GM21825 (cell line): ENCODE measurements around the gene CIRBP.

Experiments used
- ATAC-seq: cut with Tn5 transposase; IDR thresholded peaks from one replicate; pipeline ENCODE4 v1.9.1; 2021; ENCODE audit warnings: mild to moderate bottlenecking, moderate library complexity; ENCODE audit not compliant: unreplicated experiment

CIRBP gene

DNA sequence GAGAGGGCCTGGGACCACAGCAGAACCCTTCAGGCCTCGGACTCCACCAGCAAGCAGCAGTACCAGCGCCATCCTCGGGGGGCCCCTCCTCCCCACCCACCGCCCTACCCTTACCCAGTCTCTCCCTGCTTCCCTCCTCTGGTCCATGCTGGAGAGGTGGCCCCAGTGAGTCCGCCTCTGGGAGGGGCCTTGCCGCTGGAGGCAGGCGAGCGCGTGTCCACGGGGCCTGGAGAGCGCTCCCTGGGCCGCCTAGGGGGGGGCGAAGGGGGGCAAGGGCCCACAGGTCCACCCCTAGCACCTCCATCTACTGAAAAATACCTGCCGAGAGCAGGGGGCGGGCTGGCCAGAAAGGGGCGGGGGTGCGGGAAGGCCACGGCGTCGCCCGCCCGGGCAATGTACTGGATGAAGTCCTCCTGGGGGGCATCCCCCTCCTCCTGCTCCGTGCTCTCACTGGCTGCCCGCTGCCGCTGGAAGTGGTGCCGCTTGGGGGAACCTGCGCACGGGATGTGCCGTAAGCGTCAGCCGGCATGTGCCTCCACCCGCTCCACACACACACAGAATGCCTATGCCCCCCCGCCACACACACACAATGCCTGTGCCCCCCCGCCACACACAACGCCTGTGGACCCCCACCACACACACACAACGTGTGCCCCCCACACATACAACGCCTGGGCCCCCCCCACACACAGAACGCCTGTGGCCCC lies 38.2 kb upstream of the CIRBP start:
- ATAC-seq = no peak

DNA sequence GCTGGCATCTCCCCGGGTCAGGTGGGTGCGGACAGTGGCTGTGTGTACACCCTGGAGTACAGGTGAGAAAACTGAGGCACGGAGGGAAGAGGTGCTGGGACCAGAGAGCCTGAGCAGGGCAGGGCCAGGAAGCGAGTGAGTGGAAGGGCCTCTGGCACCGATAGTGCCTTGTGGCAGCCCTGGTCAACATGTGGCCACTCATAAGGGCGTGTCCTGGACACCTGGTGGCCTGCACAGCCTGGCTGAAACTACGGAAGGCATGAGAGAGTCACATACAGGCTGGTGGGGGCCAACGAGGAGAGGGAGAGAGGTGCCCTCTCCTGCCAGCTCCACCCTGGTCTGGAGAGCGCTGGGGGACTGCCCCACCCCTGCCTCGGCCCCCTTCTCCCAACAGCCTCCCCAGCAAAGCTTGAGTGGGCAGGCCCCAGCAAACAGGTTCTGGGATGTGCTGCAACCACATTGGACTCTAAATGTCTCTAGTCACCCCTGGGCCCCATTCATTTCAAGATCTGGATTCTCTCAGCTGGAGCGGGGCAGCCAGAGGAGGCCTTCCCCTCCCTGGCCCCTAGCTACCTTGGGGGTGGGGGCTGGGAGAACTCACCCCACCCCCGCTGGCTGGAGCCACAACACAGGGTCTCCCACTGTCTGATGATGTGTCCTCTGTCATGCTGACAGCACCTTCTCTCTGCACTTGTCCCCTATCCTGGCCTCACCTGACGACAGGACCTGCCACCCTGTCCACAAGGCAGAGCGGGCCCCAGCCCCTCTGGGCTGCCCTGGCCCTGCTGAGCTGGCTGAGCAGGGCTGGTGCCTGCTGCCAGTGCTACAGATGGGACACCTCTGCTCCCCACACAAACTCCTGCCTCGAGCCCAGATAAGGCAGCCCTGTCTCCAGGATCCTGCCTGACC lies 37.1 kb upstream of the CIRBP start:
- no peak for ATAC-seq

DNA sequence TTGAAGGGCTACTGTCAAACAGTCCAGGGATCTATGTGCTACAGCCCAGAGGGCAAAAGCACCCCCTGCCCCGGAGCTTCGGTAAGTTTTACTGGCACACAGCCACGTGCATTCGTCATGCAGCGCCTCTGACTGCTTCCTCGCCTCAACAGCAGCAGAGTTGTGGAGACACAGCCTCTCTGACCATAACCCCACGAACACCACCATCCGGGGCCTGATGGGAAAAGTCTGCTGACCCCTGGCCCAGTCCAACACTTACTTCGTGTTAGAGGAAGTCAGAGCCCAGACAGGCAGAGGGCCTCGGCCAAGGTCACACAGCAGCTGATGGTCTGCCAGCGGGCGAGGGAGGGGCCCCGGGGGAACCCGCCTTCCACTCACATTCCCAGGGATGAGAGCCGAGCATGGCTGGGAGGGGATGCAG lies 36.5 kb upstream of the CIRBP start:
- ATAC-seq = no peak

DNA sequence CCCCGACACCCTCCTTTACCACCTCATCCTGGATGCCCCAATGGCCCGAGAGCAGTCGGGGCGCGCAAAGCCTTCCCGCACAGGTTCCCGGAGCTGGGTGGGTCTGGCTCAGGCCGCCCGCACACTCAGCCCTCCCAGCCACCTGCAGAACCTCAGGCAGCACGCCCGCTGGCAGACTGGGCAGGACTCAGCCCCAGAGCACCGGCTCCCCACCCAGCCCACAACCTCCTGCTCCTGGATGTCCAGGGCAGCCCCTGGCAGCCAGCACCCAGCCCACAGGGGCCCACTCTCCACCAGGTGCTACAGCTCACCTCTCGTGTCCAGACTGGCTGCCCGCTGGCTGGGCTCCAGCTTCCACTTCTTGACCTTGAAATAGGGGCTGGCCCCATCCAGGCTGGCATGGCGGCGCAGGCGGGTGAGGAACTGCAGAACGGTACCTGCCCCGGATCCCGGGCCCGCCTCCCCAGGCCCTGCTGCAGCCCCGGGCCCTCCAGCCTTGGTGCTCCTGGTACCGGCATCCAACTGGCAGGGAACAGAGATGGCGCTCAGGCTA lies 35.9 kb upstream of the CIRBP start:
- ATAC-seq = no peak

DNA sequence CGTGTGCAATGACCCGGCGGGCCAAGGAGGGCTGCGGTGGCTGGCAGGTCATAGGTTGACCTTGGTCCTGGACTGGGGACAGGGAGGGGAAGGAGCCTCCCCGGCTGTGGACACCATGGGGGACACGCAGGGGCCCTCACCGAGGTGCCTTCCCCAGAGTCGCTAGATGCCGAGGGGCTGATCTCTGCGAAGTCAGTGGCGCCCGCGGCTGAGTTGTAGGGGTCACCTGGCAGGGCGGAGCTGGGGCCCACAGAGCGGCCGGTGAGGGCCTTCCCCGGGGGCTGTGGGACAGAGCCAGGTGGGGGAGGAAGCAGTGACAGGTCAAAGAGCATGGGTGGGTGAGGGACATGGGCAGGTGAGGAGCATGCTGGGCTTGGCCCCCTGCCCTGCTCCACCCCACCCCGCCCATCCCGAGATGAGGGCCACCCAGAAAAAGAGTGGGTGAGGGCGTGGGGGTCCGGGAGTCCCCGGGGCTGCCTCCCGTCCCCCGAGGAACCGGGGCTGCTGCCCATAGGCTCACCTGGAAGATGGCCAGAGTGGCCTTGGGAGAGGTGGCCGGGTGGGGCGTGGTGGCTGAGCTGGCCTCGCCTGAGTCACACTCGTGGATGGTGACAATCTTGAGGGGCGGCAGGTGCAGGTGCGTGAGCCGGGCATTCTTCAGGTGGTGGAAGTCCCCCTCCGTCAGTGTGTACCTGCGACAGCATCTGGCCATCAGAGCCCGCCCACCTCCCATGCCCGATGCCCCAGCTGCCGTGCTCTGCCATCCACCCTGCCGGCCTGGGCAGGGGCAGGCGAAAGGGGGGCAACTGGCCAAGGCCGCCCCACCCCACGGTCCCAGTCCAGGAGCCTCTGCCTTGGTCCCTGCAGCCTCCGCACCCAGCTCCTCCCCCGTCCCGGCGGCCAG lies 34.8 kb upstream of the CIRBP start:
- ATAC-seq = no peak

DNA sequence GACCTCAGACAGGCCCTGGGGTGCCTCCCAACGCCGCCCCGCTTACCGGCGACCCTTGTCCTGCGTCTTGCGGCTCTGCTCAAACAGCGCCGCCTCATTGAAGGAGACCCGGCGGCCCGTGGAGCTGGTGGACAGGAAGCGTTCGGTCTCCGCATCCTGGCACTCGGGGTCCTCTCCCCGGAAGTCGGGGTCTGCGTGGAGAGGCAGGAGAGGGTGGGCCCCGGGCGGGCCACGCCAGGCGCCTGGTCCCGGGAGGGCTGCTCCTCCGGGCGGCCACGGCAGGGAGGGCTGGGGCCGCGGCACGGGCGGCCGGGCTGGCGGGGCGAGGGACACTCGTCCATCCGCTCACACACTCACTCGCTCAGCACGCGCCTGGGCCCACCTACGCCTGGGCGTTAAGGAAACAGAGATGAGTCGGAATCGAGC lies 34.2 kb upstream of the CIRBP start:
- no peak for ATAC-seq

DNA sequence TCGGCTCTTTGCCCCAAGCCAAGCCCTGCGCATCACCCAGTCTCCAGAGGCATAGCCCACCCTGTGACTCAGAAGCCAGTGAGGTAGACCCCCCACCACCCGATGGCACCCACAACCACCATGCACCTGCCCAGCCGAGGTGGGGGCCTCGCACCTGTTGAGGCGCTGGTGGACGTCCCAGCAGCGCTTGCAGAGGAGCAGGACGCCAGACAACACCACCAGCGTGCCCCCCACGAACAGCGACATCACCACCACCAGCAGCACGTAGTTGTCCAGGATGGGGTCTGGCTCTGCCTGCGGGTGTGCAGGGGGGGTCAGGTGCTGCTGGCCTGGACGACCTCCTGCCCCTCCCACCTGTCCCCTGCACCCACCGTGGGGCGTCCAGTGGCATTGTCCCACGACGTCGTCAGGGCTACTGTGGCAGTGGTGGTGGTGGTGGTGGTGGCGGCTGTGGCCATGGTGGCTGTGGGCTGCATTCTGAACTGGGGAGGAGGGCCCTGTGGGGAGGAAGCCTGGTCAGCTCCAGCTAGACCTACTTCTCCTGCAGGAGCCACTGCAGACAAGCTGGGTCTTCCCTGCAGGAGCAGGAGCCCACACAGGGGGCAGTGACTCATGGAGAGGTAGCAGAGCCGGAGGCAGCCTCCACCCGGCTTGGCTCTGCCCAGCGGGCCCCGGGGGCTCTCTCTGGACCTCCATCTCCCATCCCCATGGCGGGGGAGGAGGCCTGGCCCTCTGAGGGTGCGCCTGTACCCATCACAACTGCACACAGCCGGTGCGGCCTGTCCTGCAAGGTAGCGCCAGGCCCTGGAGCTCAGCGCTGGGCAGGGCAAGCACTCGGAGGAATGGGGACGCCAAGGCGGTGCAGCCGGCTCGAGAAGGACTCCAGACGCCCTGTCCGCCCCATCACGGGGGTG lies 33.2 kb upstream of the CIRBP start:
- ATAC-seq = no peak

DNA sequence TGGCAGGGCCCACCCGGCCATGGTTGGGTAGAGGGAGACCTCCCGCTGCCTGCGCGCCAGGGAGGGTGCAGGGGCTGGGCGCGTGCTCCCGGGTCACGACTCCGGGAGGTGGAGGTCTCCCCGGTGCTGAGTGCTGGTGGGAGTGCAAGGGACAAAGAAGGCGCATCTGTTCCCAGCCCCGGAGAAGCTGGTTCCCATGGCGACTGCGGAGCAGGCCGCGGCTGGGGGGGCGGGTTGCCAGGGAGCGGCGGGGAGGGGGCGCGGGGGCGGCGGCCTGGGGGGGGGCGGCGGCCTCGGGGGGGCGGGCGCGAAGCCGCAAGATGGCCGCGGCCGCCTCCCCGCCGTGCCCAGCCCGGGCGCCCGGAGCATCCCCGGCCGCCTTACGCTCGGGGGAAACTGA lies 32.6 kb upstream of the CIRBP start:
- ATAC-seq = no peak

DNA sequence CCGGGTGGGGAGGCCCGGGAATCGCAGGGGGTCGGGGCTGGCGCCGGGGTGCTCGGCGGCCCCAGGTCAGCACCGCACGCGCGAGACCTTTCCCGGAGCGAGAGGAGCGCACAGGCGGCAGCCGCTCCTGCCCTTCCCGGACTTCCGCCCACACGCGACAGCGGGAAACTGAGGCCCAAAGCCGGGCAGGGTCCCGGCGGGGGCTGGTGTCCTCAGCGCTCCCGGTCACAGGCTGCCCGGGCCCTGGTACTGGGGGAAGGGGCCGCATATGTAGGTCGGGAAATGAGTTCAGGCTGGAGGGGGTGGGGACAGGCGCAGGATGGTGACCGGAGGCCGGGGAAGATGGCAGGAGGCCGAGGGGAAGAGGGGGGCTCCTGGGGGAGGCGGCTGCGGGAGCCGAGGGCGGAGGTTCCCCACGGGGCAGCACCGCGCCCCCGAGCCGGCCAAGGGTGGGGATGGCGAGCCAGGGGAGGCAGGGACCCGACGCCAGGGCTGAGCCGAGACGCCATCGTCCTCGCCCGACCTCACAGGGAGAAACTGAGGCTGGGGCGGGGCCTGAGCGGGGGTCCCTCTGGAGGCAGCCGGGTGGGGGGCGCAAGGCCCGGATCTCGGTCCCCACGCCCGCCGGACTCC lies 32.0 kb upstream of the CIRBP start:
- no peak for ATAC-seq

DNA sequence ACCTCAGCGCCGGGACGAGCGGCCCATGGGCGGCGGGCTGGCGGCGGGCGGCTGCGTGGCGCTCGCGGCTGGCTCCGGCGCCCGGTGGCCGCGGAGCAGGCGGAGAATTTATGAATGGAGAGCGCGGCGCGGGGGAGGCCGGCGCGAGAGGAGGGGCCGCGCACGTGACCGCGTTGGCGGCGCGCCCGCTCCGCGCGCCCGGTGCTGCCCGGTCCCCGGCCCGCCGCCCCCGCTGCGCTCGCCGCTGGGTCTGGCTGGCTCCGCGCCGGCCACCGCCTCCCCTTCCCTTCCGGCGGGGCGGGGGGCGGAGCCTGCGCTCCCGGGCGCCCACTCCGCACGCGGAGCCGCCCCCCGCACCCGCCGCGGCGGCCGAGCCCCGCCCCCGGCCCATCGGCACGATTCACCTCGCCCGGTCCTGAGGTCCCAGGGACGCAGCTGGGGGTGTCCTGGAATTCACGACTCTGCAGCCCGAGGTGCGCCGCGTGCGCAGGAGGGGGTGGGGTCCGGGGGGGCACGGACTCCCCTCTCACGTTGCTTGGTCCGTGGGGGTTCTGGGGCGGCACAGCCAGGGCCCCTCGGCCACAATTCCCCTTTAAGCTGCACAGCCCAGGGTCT lies 31.3 kb upstream of the CIRBP start, which contains the start of gene CBARP:
Gene CBARP (minus strand): TSS at position 252 of the 615 bp plus-strand sequence. CDS start 1,905 bp downstream, outside the sequence.
- no peak for ATAC-seq

DNA sequence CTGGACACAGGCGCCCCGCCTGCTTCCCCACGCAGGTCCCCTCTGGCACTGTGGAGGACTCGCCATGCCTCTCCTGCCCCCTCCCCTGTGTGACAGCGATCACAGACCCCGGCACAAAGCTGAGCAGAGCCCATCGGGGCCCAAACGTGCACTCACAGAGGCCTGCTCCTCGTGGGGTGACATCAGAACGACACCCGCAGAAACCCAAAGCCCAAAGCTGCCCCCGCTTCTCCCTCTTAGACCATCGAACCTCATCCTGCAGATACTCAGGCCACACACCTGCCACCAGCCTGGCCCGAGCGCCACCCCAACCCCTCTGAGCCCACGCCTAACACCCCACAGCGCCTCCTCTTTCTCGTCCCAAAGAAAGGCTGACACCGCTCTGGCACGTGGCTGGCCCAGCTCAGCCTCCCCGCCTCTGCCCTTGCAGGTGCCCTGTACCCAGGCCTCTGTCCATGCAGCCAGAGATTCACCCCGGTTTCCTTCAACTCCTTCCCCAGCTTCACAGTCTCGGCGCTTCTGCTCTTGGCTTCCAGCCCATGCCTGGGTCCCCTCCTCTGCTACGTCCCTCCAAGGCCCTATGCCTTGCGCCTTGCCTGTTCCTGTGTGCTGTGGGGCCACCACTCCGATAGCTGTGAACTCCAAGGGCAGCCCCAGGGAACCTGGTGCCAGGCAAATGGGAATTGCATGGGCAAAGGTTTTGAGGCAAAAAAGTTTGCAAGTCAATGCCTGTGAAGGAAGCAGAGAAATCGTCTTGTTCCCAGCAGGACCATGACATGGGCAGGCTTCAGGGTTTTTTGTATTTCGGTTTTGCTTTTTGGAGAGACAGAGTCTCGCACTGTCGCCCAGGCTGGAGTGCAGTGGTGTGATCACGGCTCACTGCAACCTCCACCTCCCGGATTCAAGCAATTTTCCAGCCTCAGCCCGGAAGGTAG lies 30.5 kb upstream of the CIRBP start:
- ATAC-seq = no peak

DNA sequence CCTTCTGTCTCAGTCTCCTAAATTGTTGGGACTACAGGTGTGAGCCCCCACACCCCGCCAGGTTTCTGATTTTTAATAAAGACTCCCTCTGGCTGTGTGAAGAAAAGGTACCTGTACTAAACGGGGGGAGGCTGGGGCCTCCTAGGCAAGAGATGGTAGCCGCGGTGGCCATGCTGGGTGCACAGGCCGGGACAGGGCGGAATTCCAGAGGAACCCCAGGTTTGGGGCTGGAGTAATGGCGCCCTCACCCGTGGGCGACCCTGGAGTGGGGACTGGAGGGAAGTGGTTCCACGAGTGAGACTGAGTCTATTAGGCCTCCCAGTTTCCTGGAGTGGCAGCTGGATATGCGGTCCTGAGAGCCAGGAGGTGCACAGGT lies 29.7 kb upstream of the CIRBP start:
- ATAC-seq = no peak

DNA sequence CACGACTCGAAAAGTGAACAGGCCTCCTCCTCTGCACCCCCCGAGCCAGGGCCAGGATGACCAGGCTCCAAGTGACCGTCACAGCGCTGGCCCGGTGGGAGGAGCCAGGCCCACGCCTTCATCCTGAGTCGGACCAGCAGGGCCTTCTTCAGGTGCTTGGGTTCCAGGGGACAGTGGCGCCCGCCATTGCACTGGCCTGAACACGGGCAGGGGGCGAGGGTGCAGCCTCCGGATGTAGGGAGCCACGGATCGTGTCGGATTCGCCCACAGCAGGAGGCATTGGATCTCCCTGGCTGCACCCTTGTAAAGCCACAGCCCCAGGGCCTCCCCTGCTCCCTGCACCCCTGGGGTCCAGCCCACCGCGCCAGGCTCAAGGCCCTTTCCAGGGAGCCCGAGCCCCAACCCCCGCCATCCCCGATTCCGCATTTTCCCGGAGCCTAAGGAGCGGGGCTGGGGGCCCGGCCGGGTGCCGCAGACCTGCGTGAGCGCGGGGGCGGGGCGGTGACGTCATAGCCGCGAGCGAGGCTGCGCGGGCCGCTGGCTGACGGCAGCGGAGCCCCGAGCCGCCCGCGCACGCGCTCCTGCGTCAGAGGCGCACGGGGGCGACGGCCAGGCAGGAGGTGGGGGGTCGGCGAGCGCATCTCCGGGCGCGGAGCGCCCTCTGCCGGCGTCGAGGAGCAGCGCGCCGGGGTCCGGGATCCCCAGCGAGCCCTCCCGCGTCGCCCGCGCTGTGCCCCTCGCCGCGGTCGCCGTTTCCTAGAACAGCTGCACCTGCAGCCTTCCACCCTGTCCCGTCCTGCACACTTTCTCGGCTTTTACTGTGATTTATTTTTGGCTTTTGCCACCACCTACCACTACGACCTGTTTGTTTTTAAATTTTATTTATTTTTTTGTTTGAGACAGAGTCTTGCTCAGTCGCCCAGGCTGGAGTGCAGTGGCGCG lies 29.1 kb upstream of the CIRBP start:
- ATAC-seq = no peak

DNA sequence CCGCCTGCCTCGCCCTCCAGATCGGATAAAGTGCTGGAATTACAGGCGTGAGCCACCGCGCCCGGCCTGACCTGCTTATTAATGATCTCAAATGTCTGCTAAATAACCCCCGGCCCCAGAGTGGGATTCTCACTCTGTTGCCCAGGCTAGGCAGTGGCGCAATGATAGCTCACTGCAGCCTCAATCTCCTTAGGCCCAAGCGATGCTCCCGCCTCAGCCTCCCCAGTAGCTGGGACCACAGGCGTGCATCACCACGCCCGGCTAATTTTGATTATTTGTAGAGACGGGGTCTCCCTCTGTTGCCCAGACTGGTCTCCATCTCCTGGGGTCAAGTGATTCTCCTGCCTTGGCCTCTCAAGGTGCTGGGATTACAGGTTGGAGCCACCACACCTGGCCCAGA lies 28.2 kb upstream of the CIRBP start:
- ATAC-seq = no peak

DNA sequence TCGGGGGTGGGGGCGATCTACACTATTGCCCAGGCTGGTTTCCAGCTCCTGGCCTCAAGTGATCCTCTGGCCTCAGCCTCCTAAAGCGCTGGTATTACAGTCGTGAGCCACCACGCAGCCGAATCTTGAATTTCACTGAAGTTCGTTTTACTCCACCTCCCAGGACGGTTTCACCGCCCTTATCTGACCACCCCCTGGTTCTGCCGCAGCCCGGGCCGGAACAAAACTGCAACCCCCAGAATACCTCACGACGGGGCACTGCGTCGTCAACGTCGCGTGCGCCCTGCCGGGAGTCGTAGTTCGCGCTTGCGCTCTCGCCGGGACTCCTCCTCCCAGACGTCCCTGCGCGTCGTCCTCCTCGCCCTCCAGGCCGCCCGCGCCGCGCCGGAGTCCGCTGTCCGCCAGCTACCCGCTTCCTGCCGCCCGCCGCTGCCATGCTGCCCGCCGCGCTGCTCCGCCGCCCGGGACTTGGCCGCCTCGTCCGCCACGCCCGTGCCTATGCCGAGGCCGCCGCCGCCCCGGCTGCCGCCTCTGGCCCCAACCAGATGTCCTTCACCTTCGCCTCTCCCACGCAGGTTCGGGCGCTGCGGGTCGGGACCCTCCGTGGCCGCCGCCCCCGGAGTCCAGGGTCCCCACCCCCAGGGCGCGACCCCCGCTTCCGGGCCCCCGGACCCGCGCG lies 27.6 kb upstream of the CIRBP start, which contains the start of gene ATP5F1D:
Gene ATP5F1D (plus strand): TSS at position 335 of the 679 bp plus-strand sequence. CDS start 100 bp downstream, at position 435.
- ATAC-seq = peak; percentile 44
